Astrocyte (in vitro differentiated cells and primary cell): ENCODE measurements around the gene ARSK. TPM values are rescaled to one million over a fixed set of nuclear protein-coding genes. Genes with fewer than 3 reads are reported as not detected.

Source experiments
- DNase-seq: peaks from one replicate; pipeline ENCODE4 v3.0.0-alpha.2; 2010; ENCODE audit warnings: low read depth
- FAIRE-seq: peaks from 2 replicates; lab custom pipeline; 2011; peaks lifted over from hg19 to GRCh38; lab: Jason Lieb, UNC
- H2AFZ ChIP-seq: 2 replicates; pipeline ENCODE4 v1.6.0; 2012; ENCODE audit warnings: low read depth, low read length, inconsistent platforms
- H3K27ac ChIP-seq: 2 replicates; pipeline ENCODE4 v1.5.1; 2011; ENCODE audit warnings: low read depth, low read length, inconsistent platforms
- H3K27me3 ChIP-seq: 2 replicates; pipeline ENCODE4 v1.6.0; 2011; ENCODE audit warnings: low read length, inconsistent platforms; ENCODE audit not compliant: insufficient read depth
- H3K36me3 ChIP-seq: 2 replicates; pipeline ENCODE4 v1.5.1; 2011; ENCODE audit warnings: low read length, inconsistent platforms; ENCODE audit not compliant: insufficient read depth
- H3K4me1 ChIP-seq: 2 replicates; pipeline ENCODE4 v1.5.1; 2011; ENCODE audit warnings: low read length, inconsistent platforms; ENCODE audit not compliant: insufficient read depth
- H3K4me2 ChIP-seq: 2 replicates; pipeline ENCODE4 v1.6.0; 2012; ENCODE audit warnings: low read length, inconsistent platforms
- H3K4me3 ChIP-seq: 2 replicates; pipeline ENCODE4 v1.5.1; 2011; ENCODE audit warnings: low read depth, mild to moderate bottlenecking, low read length, inconsistent platforms; ENCODE audit not compliant: insufficient read depth
- H3K79me2 ChIP-seq: 2 replicates; pipeline ENCODE4 v1.6.0; 2012; ENCODE audit warnings: mild to moderate bottlenecking, low read length, inconsistent platforms; ENCODE audit not compliant: insufficient read depth
- H3K9ac ChIP-seq: 2 replicates; pipeline ENCODE4 v1.6.0; 2012; ENCODE audit warnings: mild to moderate bottlenecking, low read length, inconsistent platforms
- H3K9me3 ChIP-seq: 2 replicates; pipeline ENCODE4 v1.5.1; 2012; ENCODE audit warnings: low read depth, mild to moderate bottlenecking, low read length, inconsistent platforms; ENCODE audit not compliant: insufficient read depth
- H4K20me1 ChIP-seq: 2 replicates; pipeline ENCODE4 v1.6.0; 2012; ENCODE audit warnings: low read length, inconsistent platforms; ENCODE audit not compliant: insufficient read depth
- H3K27ac Mint-ChIP-seq: one replicate; pipeline ENCODE4 v1.8.0; 2021; ENCODE audit warnings: mild to moderate bottlenecking, mixed read lengths; ENCODE audit not compliant: unreplicated experiment
- H3K27me3 Mint-ChIP-seq: one replicate; pipeline ENCODE4 v1.8.0; 2021; ENCODE audit warnings: low read depth, mixed read lengths; ENCODE audit not compliant: unreplicated experiment
- H3K36me3 Mint-ChIP-seq: one replicate; pipeline ENCODE4 v1.8.0; 2021; ENCODE audit warnings: low read depth, mixed read lengths; ENCODE audit not compliant: unreplicated experiment
- H3K4me1 Mint-ChIP-seq: one replicate; pipeline ENCODE4 v1.8.0; 2021; ENCODE audit warnings: low read depth, mixed read lengths; ENCODE audit not compliant: unreplicated experiment
- H3K4me3 Mint-ChIP-seq: one replicate; pipeline ENCODE4 v1.8.0; 2021; ENCODE audit warnings: mild to moderate bottlenecking, moderate library complexity, mixed read lengths; ENCODE audit not compliant: unreplicated experiment
- H3K9me3 Mint-ChIP-seq: one replicate; pipeline ENCODE4 v1.8.0; 2021; ENCODE audit warnings: mild to moderate bottlenecking, mixed read lengths; ENCODE audit not compliant: unreplicated experiment
- CTCF ChIP-seq: IDR thresholded peaks from 2 replicates; pipeline ENCODE4 v1.5.1; 2011; ENCODE audit warnings: low read depth, mild to moderate bottlenecking, inconsistent platforms, low read length, moderate library complexity; ENCODE audit not compliant: insufficient read depth
- EZH2 ChIP-seq: IDR thresholded peaks from 2 replicates; pipeline ENCODE4 v1.6.1; 2012; ENCODE audit warnings: mild to moderate bottlenecking, low read length, inconsistent platforms; ENCODE audit not compliant: insufficient read depth
- total RNA-seq: library from RNA; stranded (reverse); gene quantifications from 2 replicates; pipeline ENCODE4 v1.2.1, GENCODE V29; 2021

ARSK gene
- total RNA-seq, 1 donor from 2014 or later: 9.0 TPM

- peaks cover 13% of the 10 kb centered on the region for H3K4me1 ChIP-seq
- H3K27ac ChIP-seq: no peak overlapping the region
- no peaks in the 10 kb centered on the region for H3K36me3 Mint-ChIP-seq
- no peak overlapping the region for H3K4me3 ChIP-seq
- peaks cover 3% of the 10 kb centered on the region for H3K9me3 ChIP-seq
- no peaks in the 10 kb centered on the region for H3K9me3 Mint-ChIP-seq
- no peak overlapping the region for H3K4me2 ChIP-seq
- TF ChIP-seq EZH2 (no peak), CTCF (no peak)
- no peak overlapping the region for H3K9ac ChIP-seq
- H3K79me2 ChIP-seq: no peaks in the 10 kb centered on the region
- H3K27ac Mint-ChIP-seq: no peak overlapping the region
- H4K20me1 ChIP-seq: no peaks in the 10 kb centered on the region
- DNase-seq: no peak
- no peak overlapping the region for H2AFZ ChIP-seq
- peaks cover 2% of the 10 kb centered on the region for H3K27me3 ChIP-seq
- peaks cover 2% of the 10 kb centered on the region for H3K27me3 Mint-ChIP-seq
- no peaks in the 10 kb centered on the region for H3K36me3 ChIP-seq
- H3K4me1 Mint-ChIP-seq: peaks cover 20% of the 10 kb centered on the region
- H3K4me3 Mint-ChIP-seq: no peak overlapping the region
- no peak for FAIRE-seq
Observed at GRCh38 chr5:95634081-95634480, 79.2 kb downstream of the ARSK start.

DNA sequence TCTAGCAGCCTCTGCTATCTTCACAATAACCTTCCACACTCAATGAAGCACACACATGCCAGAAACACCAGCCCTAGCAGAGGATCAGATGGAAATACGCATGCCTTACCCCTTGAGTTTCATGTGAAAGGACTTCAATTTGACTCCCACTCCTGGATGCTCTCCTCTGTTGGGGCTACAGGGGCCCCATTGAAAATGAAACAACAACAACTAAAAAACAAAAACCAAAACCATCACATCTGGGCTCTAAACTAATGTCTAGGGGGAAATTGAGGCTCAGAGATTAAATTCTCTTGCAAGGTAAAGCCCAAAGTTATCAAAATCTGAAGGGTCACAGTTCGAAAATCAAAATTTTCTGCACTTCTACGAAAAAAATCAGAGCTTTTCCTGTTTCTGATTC is 83.7 kb downstream of the ARSK start:
- H3K4me1 Mint-ChIP-seq: no peaks in the 10 kb centered on the region
- Histone ChIP-seq H3K27ac (no peak overlapping the region), H3K4me2 (no peak overlapping the region), H3K9me3 (no peaks in the 10 kb centered on the region), H3K79me2 (no peaks in the 10 kb centered on the region), H3K4me1 (no peaks in the 10 kb centered on the region), H3K36me3 (no peaks in the 10 kb centered on the region), H3K27me3 (peaks cover 2% of the 10 kb centered on the region), H3K9ac (no peak overlapping the region), H4K20me1 (no peaks in the 10 kb centered on the region), H2AFZ (no peak overlapping the region), H3K4me3 (no peak overlapping the region)
- no peaks in the 10 kb centered on the region for H3K36me3 Mint-ChIP-seq
- H3K9me3 Mint-ChIP-seq: no peaks in the 10 kb centered on the region
- no peak overlapping the region for H3K4me3 Mint-ChIP-seq
- FAIRE-seq (no peak), DNase-seq (no peak)
- no peak overlapping the region for H3K27ac Mint-ChIP-seq
- TF ChIP-seq EZH2: no peak
- TF ChIP-seq CTCF: no peak
- H3K27me3 Mint-ChIP-seq: peaks cover 3% of the 10 kb centered on the region

DNA sequence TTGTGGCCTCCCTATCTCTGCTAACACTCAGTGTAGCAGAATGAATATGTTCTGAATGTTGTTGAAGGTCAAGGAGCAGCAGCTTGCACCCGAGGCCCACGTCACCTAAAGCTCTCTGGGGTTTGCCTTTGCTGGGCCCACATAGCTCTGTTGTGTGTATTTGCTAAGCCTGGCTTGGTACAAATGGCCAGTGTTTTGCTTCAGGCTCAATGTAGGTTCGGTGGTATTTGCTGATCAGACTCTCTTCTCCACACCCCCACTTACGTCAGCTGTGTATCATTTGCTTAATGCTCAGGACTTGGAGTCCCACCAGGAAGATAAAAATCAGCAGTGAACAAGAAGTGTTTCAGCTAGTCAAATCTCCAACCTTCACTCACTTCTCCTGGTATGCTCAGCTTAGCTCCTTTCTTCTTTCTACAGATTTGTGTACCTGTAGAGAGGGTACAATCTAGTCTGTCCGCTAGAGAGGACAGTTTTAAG is 86.9 kb downstream of the ARSK start:
- Mint-ChIP-seq H3K9me3 (no peaks in the 10 kb centered on the region), H3K36me3 (no peaks in the 10 kb centered on the region), H3K4me3 (no peak overlapping the region), H3K4me1 (no peaks in the 10 kb centered on the region), H3K27ac (no peak overlapping the region), H3K27me3 (peaks cover 3% of the 10 kb centered on the region)
- H3K4me3 ChIP-seq: no peak overlapping the region
- H3K79me2 ChIP-seq: no peaks in the 10 kb centered on the region
- no peak overlapping the region for H3K9ac ChIP-seq
- H3K4me1 ChIP-seq: peaks cover under 1% of the 10 kb centered on the region
- DNase-seq (no peak), FAIRE-seq (no peak)
- H3K9me3 ChIP-seq: no peaks in the 10 kb centered on the region
- no peak overlapping the region for H3K27ac ChIP-seq
- TF ChIP-seq EZH2: no peak
- TF ChIP-seq CTCF: no peak
- no peaks in the 10 kb centered on the region for H3K27me3 ChIP-seq
- H3K4me2 ChIP-seq: no peak overlapping the region
- no peaks in the 10 kb centered on the region for H3K36me3 ChIP-seq
- H4K20me1 ChIP-seq: no peaks in the 10 kb centered on the region
- H2AFZ ChIP-seq: no peak overlapping the region
